K562 (cell line): ENCODE measurements around the gene SYNGR4. TPM values are rescaled to one million over a fixed set of nuclear protein-coding genes. Genes with fewer than 3 reads are reported as not detected.

ENCODE experiments used
- ATAC-seq: fragments of 200-7000 bp; cut with Tn5 transposase; 3 replicates; pipeline ENCODE4 v1.9.1; 2020; ENCODE audit warnings: moderate library complexity
- BruUV-seq: library from RNA; stranded (reverse); fragments of 400-500 nt; replicated peaks from 2 replicates; lab custom pipeline; 2021; lab: Mats Ljungman, UMichigan
- CTCF ChIA-PET: fragments of 300-600 bp; formaldehyde crosslinking; extraction: SDS; loops from one replicate; lab custom pipeline; 2021; ENCODE audit warnings: low intra/inter-chr PET ratio; lab: Yijun Ruan, JAX
- POLR2A ChIA-PET: fragments of 300-600, 350-650 bp; sonication (Branson Sonifier 250); formaldehyde crosslinking; extraction: SDS; loops from one replicate; lab custom pipeline; 2021; ENCODE audit warnings: antibody characterized with exemption, inconsistent platforms; lab: Yijun Ruan, JAX
- DNase-seq, 4 experiments: peaks; one replicate each; pipeline versions ENCODE4 v3.0.0 to v3.0.0-alpha.2; 2011 to 2018; ENCODE audit warnings: low spot score in 3 of 4, mixed read lengths in 3 of 4; ENCODE audit errors: extremely low read depth in 1 of 4
- FAIRE-seq: peaks from 2 replicates; lab custom pipeline; 2011; peaks lifted over from hg19 to GRCh38; lab: Jason Lieb, UNC
- H2AFZ ChIP-seq: 2 replicates; pipeline ENCODE4 v1.6.0; 2011; ENCODE audit warnings: low read depth, low read length, control low read depth, inconsistent platforms
- H3K27ac ChIP-seq: fragments of 200-600 bp; 3 replicates; pipeline ENCODE4 v1.8.0; 2011; ENCODE audit warnings: low read depth, mild to moderate bottlenecking, control low read depth, inconsistent platforms, low read length, moderate library complexity, mixed read lengths; ENCODE audit errors: extremely low read depth
- H3K27me3 ChIP-seq, 2 experiments: fragments of 300-600 bp in 1 of 2; 2 replicates in 1 of 2; 3 replicates in 1 of 2; pipeline versions ENCODE4 v1.6.0 to v1.8.0; 2011; ENCODE audit warnings: inconsistent platforms in 2 of 2, low read length in 2 of 2, mild to moderate bottlenecking in 1 of 2, mixed read lengths in 1 of 2, moderate library complexity in 1 of 2; ENCODE audit not compliant: control insufficient read depth in 2 of 2, insufficient read depth in 2 of 2
- H3K36me3 ChIP-seq: fragments of 300-600 bp; 3 replicates; pipeline ENCODE4 v1.8.0; 2011; ENCODE audit warnings: mild to moderate bottlenecking, low read length, inconsistent platforms; ENCODE audit not compliant: control insufficient read depth, insufficient read depth
- H3K4me1 ChIP-seq, 2 experiments: fragments of 200-600 bp in 1 of 2; replicated peaks in 1 of 2; 2 replicates in 1 of 2; 3 replicates in 1 of 2; pipeline versions ENCODE4 v1.5.1 to v1.8.0; 2011; ENCODE audit warnings: inconsistent platforms in 2 of 2, low read length in 2 of 2, mild to moderate bottlenecking in 1 of 2, mixed read lengths in 1 of 2, moderate library complexity in 1 of 2; ENCODE audit not compliant: control insufficient read depth in 2 of 2, insufficient read depth in 2 of 2
- H3K4me2 ChIP-seq: 2 replicates; pipeline ENCODE4 v1.6.1; 2011; ENCODE audit warnings: low read length, control low read depth, inconsistent platforms, mixed read lengths; ENCODE audit not compliant: insufficient read depth
- H3K4me3 ChIP-seq: fragments of 200-600 bp; sonication (generic), shearing (Covaris generic); 2 replicates; pipeline ENCODE4 v1.5.1; 2016; ENCODE audit warnings: control low read depth, inconsistent platforms
- H3K79me2 ChIP-seq: fragments of 200-600 bp; 3 replicates; pipeline ENCODE4 v1.8.0; 2011; ENCODE audit warnings: low read length, inconsistent platforms; ENCODE audit not compliant: control insufficient read depth, insufficient read depth
- H3K9ac ChIP-seq, 2 experiments: 2 replicates each; pipeline versions ENCODE4 v1.6.0 to v1.6.1; 2011; ENCODE audit warnings: low read depth in 2 of 2, low read length in 2 of 2, control low read depth in 1 of 2, inconsistent platforms in 1 of 2, mild to moderate bottlenecking in 1 of 2, mixed read lengths in 1 of 2; ENCODE audit not compliant: insufficient read depth in 1 of 2
- H3K9me1 ChIP-seq: one replicate; pipeline ENCODE4 v1.6.0; 2011; ENCODE audit warnings: inconsistent platforms, mild to moderate bottlenecking, low read length, moderate library complexity; ENCODE audit not compliant: control insufficient read depth, insufficient read depth
- H3K9me3 ChIP-seq: replicated peaks from 2 replicates; pipeline ENCODE4 v1.5.1; 2011; ENCODE audit warnings: low read depth, low read length, inconsistent platforms; ENCODE audit not compliant: control insufficient read depth, insufficient read depth
- H4K20me1 ChIP-seq: replicated peaks from 2 replicates; pipeline ENCODE4 v1.6.1; 2011; ENCODE audit warnings: low read length, inconsistent platforms, mixed read lengths; ENCODE audit not compliant: control insufficient read depth, insufficient read depth
- SPI1 ChIP-seq: IDR thresholded peaks from 2 replicates; pipeline ENCODE4 v1.6.1; 2011; ENCODE audit warnings: low read depth, low read length, control low read depth, borderline replicate concordance
- WGBS: fragments of 100-300 bp; shearing (Covaris generic); methylation state at CpG from one replicate; pipeline ENCODE4 v1.1.6; 2016; ENCODE audit warnings: low coverage, mixed read lengths; ENCODE audit not compliant: insufficient coverage; ENCODE audit errors: missing lambda C conversion rate; 5-methylcytosine and 5-hydroxymethylcytosine counted together
- in situ Hi-C: fragments of 300-500 bp; cut with MboI; formaldehyde crosslinking; loops from 4 replicates; pipeline ENCODE4 v1.15.0; 2018; ENCODE audit warnings: inconsistent platforms, mixed read lengths
- intact Hi-C: fragments of 100-400 bp; cut with micrococcal nuclease; formaldehyde crosslinking; loops from 2 replicates; pipeline ENCODE4 v1.14.2; 2022
- polyA plus RNA-seq, 8 experiments: library from polyadenylated mRNA; depleted of rRNA in 4 of 8; stranded (reverse) in 5 of 8; unstranded in 3 of 8; fragments of >200 nt; fragmentation: Nextera tagmentation in 2 of 8; fragmentation: Illumina TruSeq in 1 of 8; extraction: Ambion mirVana in 2 of 8; extraction: Trizol in 1 of 8; gene quantifications; 2 replicates each; pipeline versions ENCODE4 v1.2.1 to v1.2.3, GENCODE V29; 2011 to 2014; ENCODE audit warnings: inconsistent platforms in 1 of 8, missing spikeins in 1 of 8
- total RNA-seq, 7 experiments: library from RNA; depleted of rRNA in 6 of 7; stranded (reverse); fragments of >200 nt in 6 of 7; fragmentation: Illumina TruSeq in 2 of 7; extraction: Trizol in 2 of 7; gene quantifications; 2 replicates each; pipeline versions ENCODE4 v1.2.1 to v1.2.3, GENCODE V29; 2011 to 2021; ENCODE audit warnings: low replicate concordance in 1 of 7
- TF ChIP-seq, protein P1 (sequence below): fragments of 450-650 bp; IDR thresholded peaks from 2 replicates; pipeline ENCODE4 v1.6.1; 2016; ENCODE audit warnings: mild to moderate bottlenecking

Gene SYNGR4
- total and polyA plus RNA-seq, 9 of the 15 experiments (the other 6 are each of a cell fraction or from before 2014, with no cell fraction given) = 0.07 to 0.14 TPM; not detected in 7

DNA sequence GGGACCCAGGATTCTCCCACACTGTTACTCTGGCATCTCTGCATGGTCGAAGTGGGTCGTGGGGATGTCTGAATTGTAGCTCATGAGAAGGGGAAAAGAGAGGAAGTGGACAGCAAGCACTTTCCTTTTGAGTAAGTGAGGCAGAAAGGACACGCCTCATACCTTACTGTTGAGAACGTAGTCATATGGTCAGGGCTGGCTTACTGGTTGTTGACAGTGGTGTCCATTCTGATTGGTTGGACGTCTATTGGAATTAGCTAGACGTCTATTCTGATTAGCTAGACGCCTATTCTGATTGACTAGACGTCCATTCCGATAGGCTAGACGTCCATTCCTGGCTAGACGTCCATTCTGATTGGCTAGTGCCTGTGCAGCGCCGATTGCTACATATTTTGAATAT, 41.7 kb downstream of the SYNGR4 start:
- no peaks in the 10 kb centered on the region for H3K9me3 ChIP-seq
- no peak overlapping the region for H3K4me3 ChIP-seq
- H3K4me1 ChIP-seq = peaks cover 2 to 14% of the 10 kb centered on the region in 2 experiments; a peak in 4 of 5 replicates
- peaks cover 32% of the 10 kb centered on the region; the same call in 2 of the 3 replicates for H3K36me3 ChIP-seq
- no peak overlapping the region for H3K9ac ChIP-seq
- ChIA-PET POLR2A (no interaction called here), CTCF (no interaction called here)
- TF ChIP-seq, protein P1, sequence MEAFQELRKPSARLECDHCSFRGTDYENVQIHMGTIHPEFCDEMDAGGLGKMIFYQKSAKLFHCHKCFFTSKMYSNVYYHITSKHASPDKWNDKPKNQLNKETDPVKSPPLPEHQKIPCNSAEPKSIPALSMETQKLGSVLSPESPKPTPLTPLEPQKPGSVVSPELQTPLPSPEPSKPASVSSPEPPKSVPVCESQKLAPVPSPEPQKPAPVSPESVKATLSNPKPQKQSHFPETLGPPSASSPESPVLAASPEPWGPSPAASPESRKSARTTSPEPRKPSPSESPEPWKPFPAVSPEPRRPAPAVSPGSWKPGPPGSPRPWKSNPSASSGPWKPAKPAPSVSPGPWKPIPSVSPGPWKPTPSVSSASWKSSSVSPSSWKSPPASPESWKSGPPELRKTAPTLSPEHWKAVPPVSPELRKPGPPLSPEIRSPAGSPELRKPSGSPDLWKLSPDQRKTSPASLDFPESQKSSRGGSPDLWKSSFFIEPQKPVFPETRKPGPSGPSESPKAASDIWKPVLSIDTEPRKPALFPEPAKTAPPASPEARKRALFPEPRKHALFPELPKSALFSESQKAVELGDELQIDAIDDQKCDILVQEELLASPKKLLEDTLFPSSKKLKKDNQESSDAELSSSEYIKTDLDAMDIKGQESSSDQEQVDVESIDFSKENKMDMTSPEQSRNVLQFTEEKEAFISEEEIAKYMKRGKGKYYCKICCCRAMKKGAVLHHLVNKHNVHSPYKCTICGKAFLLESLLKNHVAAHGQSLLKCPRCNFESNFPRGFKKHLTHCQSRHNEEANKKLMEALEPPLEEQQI = no peak
- peak; percentile 52; the same call in 1 of the 2 replicates for TF ChIP-seq SPI1
- WGBS = 79% methylated on average over 12 of the region's 13 CpGs
- intact Hi-C loops = no loop called here
- ATAC-seq (no peak), DNase-seq (no peak), FAIRE-seq (no peak)
- in situ Hi-C loops = no loop called here
- H3K9me1 ChIP-seq = no peaks in the 10 kb centered on the region
- BruUV-seq = no TSS peak
- H2AFZ ChIP-seq = no peak overlapping the region
- no peak overlapping the region for H3K4me2 ChIP-seq
- peaks cover 2% of the 10 kb centered on the region; the same call in 1 of the 2 replicates for H4K20me1 ChIP-seq
- no peak overlapping the region for H3K27ac ChIP-seq
- peaks cover 53% of the 10 kb centered on the region for H3K79me2 ChIP-seq
- no peaks in the 10 kb centered on the region for H3K27me3 ChIP-seq
